ENCODE measurements around the gene ZIC1.

DNA sequence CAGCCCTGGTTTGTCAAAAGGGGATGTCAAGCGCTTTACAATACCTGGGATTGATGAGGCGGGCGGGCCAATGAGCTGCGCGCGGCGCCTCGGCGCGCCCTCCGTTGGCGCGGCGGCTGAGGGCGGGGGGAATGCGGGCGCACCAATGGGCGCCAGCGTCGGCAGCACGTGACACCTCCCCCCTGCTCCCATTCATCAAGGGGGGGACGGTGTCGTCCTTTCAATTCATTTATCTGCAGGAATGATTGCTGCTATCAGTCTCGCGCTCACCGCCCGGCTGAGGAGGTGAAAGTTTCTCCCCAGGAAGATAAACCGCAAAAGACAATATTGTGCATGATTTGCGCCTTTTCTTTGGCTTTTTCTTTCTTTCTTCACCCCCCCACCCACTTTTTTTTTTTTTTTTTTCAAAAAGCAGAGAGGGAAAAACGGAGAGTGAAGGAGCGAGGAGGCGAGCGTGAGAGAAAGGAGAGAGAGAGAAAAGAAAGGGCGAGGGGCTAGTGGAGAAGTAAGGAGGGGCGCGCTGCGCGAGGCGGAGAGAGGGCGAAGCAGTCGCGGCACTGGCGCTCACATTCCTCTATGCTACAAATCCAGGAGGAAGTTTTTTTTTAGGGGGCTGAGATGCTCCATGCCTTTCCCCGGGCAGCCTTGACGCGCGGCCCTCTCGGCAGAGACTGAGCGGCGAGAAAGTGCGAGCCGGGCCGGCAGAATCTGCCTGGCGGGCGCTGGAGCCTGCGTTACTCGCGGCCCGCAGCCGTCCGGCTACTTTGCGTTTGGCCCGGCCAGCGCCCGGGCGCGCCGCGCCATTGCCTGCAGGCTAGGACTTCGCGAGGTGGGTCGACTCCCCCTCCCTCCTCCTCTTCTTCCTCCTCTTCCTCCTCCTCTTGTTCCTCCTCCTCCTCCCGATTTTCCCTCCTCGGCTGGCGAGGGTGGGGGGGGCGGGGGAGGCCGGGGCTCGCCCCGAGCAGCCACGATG, at the start of gene ZIC1:
- TF ChIP-seq POLR2A (IDR thresholded peaks at IDR 0.05; ENCODE audit: borderline replicate concordance, extremely low read depth, insufficient read depth, insufficient read length) = no peak
- TF ChIP-seq, protein P1, sequence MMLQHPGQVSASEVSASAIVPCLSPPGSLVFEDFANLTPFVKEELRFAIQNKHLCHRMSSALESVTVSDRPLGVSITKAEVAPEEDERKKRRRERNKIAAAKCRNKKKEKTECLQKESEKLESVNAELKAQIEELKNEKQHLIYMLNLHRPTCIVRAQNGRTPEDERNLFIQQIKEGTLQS (IDR thresholded peaks at IDR 0.05) = no peak

All from HCT116 (cell line).